Measurements from ENCODE around the gene E2F3.

Gene E2F3

GRCh38 chr6:20476501-20477043 lies 74.9 kb downstream of the E2F3 start:
- 96 to 97% methylated on average over 5 of the region's 6 CpGs for WGBS, 2 experiments
- Histone ChIP-seq H3K4me1 (ENCODE audit: control insufficient read depth, insufficient read depth, low read length) (peaks cover 8% of the 10 kb centered on the region), H3K4me3 (ENCODE audit: insufficient read depth, low read depth, low read length) (no peak overlapping the region), H3K36me3 (ENCODE audit: control insufficient read depth, insufficient read depth, low read length) (no peaks in the 10 kb centered on the region), H3K27ac (ENCODE audit: insufficient read depth, low read depth, low read length, poor library complexity, severe bottlenecking) (no peak overlapping the region), H3K9me3 (ENCODE audit: control insufficient read depth, low read length) (no peaks in the 10 kb centered on the region), H3K27me3 (ENCODE audit: control insufficient read depth, insufficient read depth, low read length, poor library complexity, severe bottlenecking) (no peaks in the 10 kb centered on the region)

DNA sequence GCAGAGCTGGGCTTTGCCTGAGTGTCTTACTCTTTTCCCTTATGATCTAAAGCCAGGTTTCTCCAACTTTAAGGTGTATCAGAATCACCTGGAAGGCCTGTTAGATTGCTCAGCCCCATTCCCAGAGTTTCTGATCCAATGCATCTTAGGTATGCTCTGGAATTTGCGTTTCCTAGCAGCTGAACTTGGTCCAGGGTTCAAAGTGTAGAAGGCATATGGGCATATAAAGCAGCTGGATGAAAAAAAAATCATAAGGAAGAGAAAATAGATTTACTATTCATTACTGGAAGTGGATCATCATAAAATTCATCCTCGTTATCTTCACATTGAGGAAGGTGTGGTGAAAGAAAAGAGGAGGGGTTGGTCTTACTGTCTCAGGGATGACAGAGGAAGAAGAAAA lies 75.8 kb downstream of the E2F3 start:
- Histone ChIP-seq H3K4me1 (ENCODE audit: control insufficient read depth, insufficient read depth, low read length) (peaks cover 12% of the 10 kb centered on the region), H3K9me3 (ENCODE audit: control insufficient read depth, low read length) (no peaks in the 10 kb centered on the region), H3K4me3 (ENCODE audit: insufficient read depth, low read depth, low read length) (no peak overlapping the region), H3K27me3 (ENCODE audit: control insufficient read depth, insufficient read depth, low read length, poor library complexity, severe bottlenecking) (no peaks in the 10 kb centered on the region), H3K36me3 (ENCODE audit: control insufficient read depth, insufficient read depth, low read length) (no peaks in the 10 kb centered on the region), H3K27ac (ENCODE audit: insufficient read depth, low read depth, low read length, poor library complexity, severe bottlenecking) (no peak overlapping the region)
- 95 to 100% methylated on average over 2 of the region's 2 CpGs for WGBS, 2 experiments

DNA sequence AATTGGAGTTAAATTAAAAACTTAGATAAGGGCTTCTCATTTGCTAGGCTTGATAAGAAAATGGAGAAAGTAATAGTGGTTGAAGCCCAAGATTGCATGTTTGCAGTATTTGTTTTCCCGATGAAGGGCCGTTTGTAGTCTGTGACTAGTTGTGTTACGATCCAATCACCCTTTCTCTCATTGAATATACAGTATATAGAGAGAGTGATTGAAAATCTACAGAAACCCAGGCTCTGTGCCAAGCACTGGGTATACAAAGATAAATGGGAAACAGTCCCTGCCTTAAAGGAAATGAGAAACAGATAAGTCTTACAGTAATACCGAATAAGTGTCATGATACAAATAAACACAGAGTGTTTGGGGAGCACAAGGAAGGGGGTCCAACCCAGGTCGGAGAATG lies 77.4 kb downstream of the E2F3 start:
- no peaks in the 10 kb centered on the region for H3K9me3 ChIP-seq (ENCODE audit: control insufficient read depth, low read length)
- H3K27me3 ChIP-seq (ENCODE audit: control insufficient read depth, insufficient read depth, low read length, poor library complexity, severe bottlenecking) = no peaks in the 10 kb centered on the region
- WGBS, 2 experiments = 88 to 97% methylated on average over 3 to 5 of the region's 5 CpGs
- no peak overlapping the region for H3K27ac ChIP-seq (ENCODE audit: insufficient read depth, low read depth, low read length, poor library complexity, severe bottlenecking)
- no peak overlapping the region for H3K4me3 ChIP-seq (ENCODE audit: insufficient read depth, low read depth, low read length)
- H3K4me1 ChIP-seq (ENCODE audit: control insufficient read depth, insufficient read depth, low read length) = peaks cover 25% of the 10 kb centered on the region
- no peaks in the 10 kb centered on the region for H3K36me3 ChIP-seq (ENCODE audit: control insufficient read depth, insufficient read depth, low read length)

- Histone ChIP-seq H3K9me3 (ENCODE audit: control insufficient read depth, low read length) (no peaks in the 10 kb centered on the region), H3K4me1 (ENCODE audit: control insufficient read depth, insufficient read depth, low read length) (peaks cover 27% of the 10 kb centered on the region), H3K36me3 (ENCODE audit: control insufficient read depth, insufficient read depth, low read length) (no peaks in the 10 kb centered on the region), H3K4me3 (ENCODE audit: insufficient read depth, low read depth, low read length) (no peak overlapping the region), H3K27me3 (ENCODE audit: control insufficient read depth, insufficient read depth, low read length, poor library complexity, severe bottlenecking) (no peaks in the 10 kb centered on the region), H3K27ac (ENCODE audit: insufficient read depth, low read depth, low read length, poor library complexity, severe bottlenecking) (no peak overlapping the region)
- WGBS, 2 experiments = 94 to 96% methylated on average over 9 of the region's 9 CpGs
Observed at GRCh38 chr6:20479526-20479925, 77.8 kb downstream of the E2F3 start.

DNA sequence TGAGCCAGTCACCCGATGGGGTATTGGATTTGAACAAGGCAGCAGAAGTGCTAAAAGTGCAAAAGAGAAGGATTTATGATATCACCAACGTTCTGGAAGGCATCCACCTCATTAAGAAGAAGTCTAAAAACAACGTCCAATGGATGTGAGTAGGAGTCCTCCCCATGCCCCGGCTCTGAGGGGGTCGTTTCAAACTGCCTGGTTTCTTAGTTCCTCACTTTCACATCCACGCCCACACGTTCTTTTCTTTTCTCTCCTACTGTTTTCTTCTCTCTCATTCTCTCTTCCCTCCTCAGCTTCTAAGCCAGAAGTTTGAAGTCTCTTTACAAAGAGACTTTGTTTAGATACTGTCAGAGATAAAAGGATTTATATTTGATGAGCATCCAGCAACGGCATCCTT lies 79.6 kb downstream of the E2F3 start:
- Histone ChIP-seq H3K4me1 (ENCODE audit: control insufficient read depth, insufficient read depth, low read length) (peaks cover 27% of the 10 kb centered on the region), H3K36me3 (ENCODE audit: control insufficient read depth, insufficient read depth, low read length) (no peaks in the 10 kb centered on the region), H3K9me3 (ENCODE audit: control insufficient read depth, low read length) (no peaks in the 10 kb centered on the region), H3K27ac (ENCODE audit: insufficient read depth, low read depth, low read length, poor library complexity, severe bottlenecking) (no peak overlapping the region), H3K4me3 (ENCODE audit: insufficient read depth, low read depth, low read length) (no peak overlapping the region), H3K27me3 (ENCODE audit: control insufficient read depth, insufficient read depth, low read length, poor library complexity, severe bottlenecking) (no peaks in the 10 kb centered on the region)
- WGBS, 2 experiments = 83% methylated on average over 8 of the region's 8 CpGs

- H3K36me3 ChIP-seq (ENCODE audit: control insufficient read depth, insufficient read depth, low read length) = peaks cover 9% of the 10 kb centered on the region
- WGBS, 2 experiments = 25 to 26% methylated on average over 5 of the region's 5 CpGs
- H3K27ac ChIP-seq (ENCODE audit: insufficient read depth, low read depth, low read length, poor library complexity, severe bottlenecking) = no peak overlapping the region
Observed at GRCh38 chr6:20483887-20484497, 82.3 kb downstream of the E2F3 start.

DNA sequence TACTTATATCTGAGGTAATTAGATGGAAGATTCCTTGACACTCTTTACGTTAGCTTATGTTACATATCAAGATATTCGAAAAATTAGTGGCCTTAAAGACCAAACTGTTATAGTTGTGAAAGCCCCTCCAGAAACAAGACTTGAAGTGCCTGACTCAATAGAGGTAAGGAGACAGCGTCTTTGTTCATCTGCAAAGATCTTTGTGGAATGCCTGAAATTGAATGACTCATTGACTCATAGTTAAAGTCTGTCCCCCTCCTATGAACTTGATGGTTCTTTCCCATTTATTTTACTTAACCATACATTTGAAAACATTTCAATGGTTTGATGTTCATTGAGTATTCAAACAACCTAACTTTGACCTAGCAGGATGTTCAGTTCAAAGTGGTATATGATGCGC lies 85.0 kb downstream of the E2F3 start:
- H3K9me3 ChIP-seq (ENCODE audit: control insufficient read depth, low read length) = no peaks in the 10 kb centered on the region
- H3K36me3 ChIP-seq (ENCODE audit: control insufficient read depth, insufficient read depth, low read length) = peaks cover 26% of the 10 kb centered on the region
- no peaks in the 10 kb centered on the region for H3K27me3 ChIP-seq (ENCODE audit: control insufficient read depth, insufficient read depth, low read length, poor library complexity, severe bottlenecking)
- peaks cover 19% of the 10 kb centered on the region for H3K4me1 ChIP-seq (ENCODE audit: control insufficient read depth, insufficient read depth, low read length)
- WGBS, 2 experiments = 94 to 98% methylated on average over 4 of the region's 4 CpGs
- no peak overlapping the region for H3K4me3 ChIP-seq (ENCODE audit: insufficient read depth, low read depth, low read length)
- no peak overlapping the region for H3K27ac ChIP-seq (ENCODE audit: insufficient read depth, low read depth, low read length, poor library complexity, severe bottlenecking)

More at GRCh38 chr6:20483887-20484497, 82.3 kb downstream of the E2F3 start:
- no peak overlapping the region for H3K4me3 ChIP-seq (ENCODE audit: insufficient read depth, low read depth, low read length)
- H3K4me1 ChIP-seq (ENCODE audit: control insufficient read depth, insufficient read depth, low read length) = peaks cover 27% of the 10 kb centered on the region
- H3K27me3 ChIP-seq (ENCODE audit: control insufficient read depth, insufficient read depth, low read length, poor library complexity, severe bottlenecking) = no peaks in the 10 kb centered on the region
- no peaks in the 10 kb centered on the region for H3K9me3 ChIP-seq (ENCODE audit: control insufficient read depth, low read length)

DNA sequence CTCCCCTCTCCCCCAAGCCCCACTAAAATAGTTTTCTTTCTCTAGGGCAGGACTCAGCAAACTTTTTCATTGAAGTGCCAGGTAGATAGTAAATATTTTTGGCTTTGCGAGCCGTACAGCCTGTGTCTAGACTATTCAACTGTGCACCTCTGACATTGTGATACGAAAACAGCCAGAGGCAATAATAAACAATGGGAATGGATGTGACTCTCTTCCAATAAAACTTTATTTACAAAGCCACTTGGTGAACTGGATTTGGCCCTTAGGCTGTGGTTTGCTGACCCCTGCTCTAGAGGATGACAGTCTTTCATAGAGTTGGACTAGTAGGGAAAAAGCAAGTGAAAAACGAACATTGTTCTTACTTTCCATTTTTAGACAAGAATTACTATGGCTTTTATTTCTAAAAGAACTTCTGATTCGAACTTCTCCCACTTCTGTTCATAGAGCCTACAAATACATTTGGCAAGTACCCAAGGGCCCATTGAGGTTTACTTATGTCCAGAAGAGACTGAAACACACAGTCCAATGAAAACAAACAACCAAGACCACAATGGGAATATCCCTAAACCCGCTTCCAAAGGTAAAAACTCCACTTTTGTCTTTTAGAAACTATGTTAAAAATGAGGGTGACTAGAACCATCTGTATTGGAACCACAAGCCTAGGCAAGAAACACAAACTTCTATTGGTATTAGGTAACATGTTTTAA lies 86.1 kb downstream of the E2F3 start:
- H3K4me3 ChIP-seq (ENCODE audit: insufficient read depth, low read depth, low read length) = no peak overlapping the region
- no peak overlapping the region for H3K27ac ChIP-seq (ENCODE audit: insufficient read depth, low read depth, low read length, poor library complexity, severe bottlenecking)
- peaks cover 15% of the 10 kb centered on the region for H3K4me1 ChIP-seq (ENCODE audit: control insufficient read depth, insufficient read depth, low read length)
- no peaks in the 10 kb centered on the region for H3K27me3 ChIP-seq (ENCODE audit: control insufficient read depth, insufficient read depth, low read length, poor library complexity, severe bottlenecking)
- peaks cover 26% of the 10 kb centered on the region for H3K36me3 ChIP-seq (ENCODE audit: control insufficient read depth, insufficient read depth, low read length)
- 98% methylated on average over 6 of the region's 6 CpGs for whole genome bisulfite sequencing, 2 experiments
- no peaks in the 10 kb centered on the region for H3K9me3 ChIP-seq (ENCODE audit: control insufficient read depth, low read length)

DNA sequence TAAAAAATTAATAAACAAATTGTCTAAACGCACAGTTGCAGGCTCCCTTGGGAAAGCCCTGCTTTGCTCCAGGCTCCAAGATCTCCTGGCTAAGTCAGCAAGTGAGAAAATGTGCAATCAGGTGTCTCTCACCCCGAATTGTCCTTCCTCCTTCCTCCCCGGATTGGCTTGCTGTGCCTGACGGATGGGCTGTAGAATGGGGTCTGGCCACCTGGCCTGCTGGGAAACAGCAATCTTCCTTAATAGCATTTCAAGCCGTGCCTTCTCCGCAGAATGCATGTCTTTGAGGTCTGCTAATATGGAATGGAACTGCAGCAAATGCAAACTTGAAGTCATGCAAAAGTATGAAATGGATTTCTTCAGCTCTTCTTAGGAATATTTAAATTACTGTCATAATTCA lies 88.9 kb downstream of the E2F3 start:
- peaks cover 26% of the 10 kb centered on the region for H3K36me3 ChIP-seq (ENCODE audit: control insufficient read depth, insufficient read depth, low read length)
- 96% methylated on average over 6 of the region's 6 CpGs for WGBS, 2 experiments

GRCh38 chr6:20492099-20492498 lies 90.4 kb downstream of the E2F3 start:
- Histone ChIP-seq H3K27ac (ENCODE audit: insufficient read depth, low read depth, low read length, poor library complexity, severe bottlenecking) (no peak overlapping the region), H3K4me3 (ENCODE audit: insufficient read depth, low read depth, low read length) (no peak overlapping the region), H3K36me3 (ENCODE audit: control insufficient read depth, insufficient read depth, low read length) (peaks cover 26% of the 10 kb centered on the region), H3K9me3 (ENCODE audit: control insufficient read depth, low read length) (no peaks in the 10 kb centered on the region), H3K27me3 (ENCODE audit: control insufficient read depth, insufficient read depth, low read length, poor library complexity, severe bottlenecking) (no peaks in the 10 kb centered on the region), H3K4me1 (ENCODE audit: control insufficient read depth, insufficient read depth, low read length) (no peaks in the 10 kb centered on the region)
- WGBS, 2 experiments = 100% methylated on average over 1 of the region's 2 CpGs; no CpG with 5 or more reads in 1 of the 2 experiments

More for the DNA sequence above, 88.9 kb downstream of the E2F3 start:
- no peak overlapping the region for H3K4me3 ChIP-seq (ENCODE audit: insufficient read depth, low read depth, low read length)
- no peaks in the 10 kb centered on the region for H3K9me3 ChIP-seq (ENCODE audit: control insufficient read depth, low read length)
- H3K4me1 ChIP-seq (ENCODE audit: control insufficient read depth, insufficient read depth, low read length) = no peaks in the 10 kb centered on the region
- no peak overlapping the region for H3K27ac ChIP-seq (ENCODE audit: insufficient read depth, low read depth, low read length, poor library complexity, severe bottlenecking)
- H3K27me3 ChIP-seq (ENCODE audit: control insufficient read depth, insufficient read depth, low read length, poor library complexity, severe bottlenecking) = no peaks in the 10 kb centered on the region
